Measurements from ENCODE around the gene ATXN3L. TPM values are rescaled to one million over a fixed set of nuclear protein-coding genes. Genes with fewer than 3 reads are reported as not detected.

ATXN3L gene
- total RNA-seq (not detected), polyA plus RNA-seq (not detected)
- long read RNA-seq, donor 1, result 0 reads
- long read RNA-seq, donor 2, result 0 reads

DNA sequence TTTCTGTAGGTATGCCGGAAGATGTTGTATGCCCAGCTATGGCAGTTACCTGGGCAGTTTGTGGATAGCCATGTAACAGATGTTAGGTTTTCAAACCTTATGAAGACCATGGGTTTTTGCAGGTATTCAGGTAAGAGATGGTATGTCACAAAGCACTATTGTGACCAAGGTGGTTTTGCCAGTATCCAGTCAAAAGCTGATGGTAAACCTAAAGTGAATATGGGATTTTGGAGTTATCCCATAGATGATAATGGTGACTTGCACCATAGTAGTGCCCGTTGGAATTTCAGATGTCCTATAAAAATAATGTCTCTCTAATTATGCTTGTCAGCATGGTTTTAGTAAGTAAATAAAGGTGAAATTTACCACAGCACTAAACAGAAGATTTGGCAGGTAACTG, at the start of gene ATXN3L:
ATXN3L (minus strand) TSS at position 101 of the 400 bp plus-strand sequence. CDS start 119 bp downstream, outside the sequence.
- intact Hi-C loops (cut with DNase I), result no loop called here
- no peak within 1 kb of the TSS for H3K27ac ChIP-seq (ENCODE audit: low read depth in 1 of 2, low read length in 2 of 2)
- H3K9me3 ChIP-seq (ENCODE audit: control insufficient read depth, low read length), result no peaks in the 10 kb centered on the region
- no peaks in the 10 kb centered on the region for H3K36me3 ChIP-seq (ENCODE audit: control insufficient read depth in 1 of 2, insufficient read depth in 2 of 2, low read length in 1 of 2)
- DNase-seq (no peak), ATAC-seq (ENCODE audit: low FRiP score) (no peak)
- no peaks in the 10 kb centered on the region for H3K4me1 ChIP-seq (ENCODE audit: control insufficient read depth in 1 of 2, insufficient read depth in 2 of 2, low read length in 2 of 2)
- WGBS, 2 donors, result 92% methylated on average over 2 of the region's 2 CpGs
- H3K4me3 ChIP-seq (ENCODE audit: low read length in 2 of 2), result no peak within 1 kb of the TSS
- H3K27me3 ChIP-seq (ENCODE audit: control insufficient read depth in 1 of 2, insufficient read depth in 2 of 2, low read length in 1 of 2), result no peaks in the 10 kb centered on the region

DNA sequence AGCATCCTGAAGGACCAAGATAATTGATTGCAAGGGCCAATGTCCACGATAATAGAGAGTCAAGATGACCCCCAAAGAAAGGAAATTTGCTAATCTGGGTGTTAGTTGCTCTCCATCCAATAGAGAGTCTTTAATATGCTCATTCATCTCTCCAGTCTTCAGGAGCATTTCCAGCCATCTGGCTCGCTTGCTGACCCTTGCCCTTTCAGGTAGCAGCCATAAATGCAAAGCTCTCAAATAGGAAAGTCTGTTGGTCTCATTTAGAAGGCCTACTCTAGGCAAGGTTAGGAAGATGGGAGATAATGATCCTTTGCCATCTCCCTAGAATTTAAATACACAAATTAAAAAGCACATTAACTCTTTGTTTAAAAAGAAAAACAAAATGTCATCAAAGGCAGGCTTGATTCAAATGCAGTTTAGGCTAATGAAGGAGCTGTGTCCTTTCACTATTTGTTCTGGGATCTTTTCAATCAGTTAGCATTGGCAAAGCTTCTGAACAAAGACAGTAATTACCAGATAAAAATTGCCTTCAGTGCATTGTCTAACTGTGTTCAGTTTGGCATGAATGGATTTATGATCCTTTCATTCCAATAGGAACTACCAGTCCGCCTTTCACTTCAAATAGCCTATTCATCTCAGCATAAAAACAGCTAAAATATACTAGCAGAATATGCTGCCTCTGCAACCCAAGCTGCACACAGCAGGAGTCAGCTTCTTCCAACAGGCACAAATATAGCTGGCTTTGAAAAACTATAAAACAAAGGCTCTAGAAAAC, 49.6 kb upstream of the ATXN3L start:
- intact Hi-C loops (cut with DNase I), result loop anchor here in 1 of 2 donors (10.0 kb wide), 2 partner anchors 105 to 395 kb away; partner anchors contain the start of gene TMSB4X

DNA sequence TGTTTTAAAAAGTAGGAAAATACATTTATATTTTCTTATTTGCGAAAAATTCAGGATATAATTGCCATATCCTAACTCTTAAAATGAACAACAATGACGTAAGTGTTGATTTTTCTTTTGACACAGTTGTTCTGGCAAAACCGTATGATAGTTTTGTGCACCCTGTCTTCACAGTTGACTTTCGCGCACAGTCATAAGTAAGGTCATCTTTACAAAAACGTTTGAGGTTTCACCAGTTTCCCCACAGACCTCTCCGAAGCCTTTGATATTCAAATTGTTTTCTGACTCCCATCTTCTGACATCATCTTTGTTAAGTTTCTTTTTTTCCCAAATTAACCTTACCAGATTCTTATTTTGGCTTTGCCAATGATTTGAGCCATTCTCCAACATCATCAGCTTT, 48.1 kb upstream of the ATXN3L start:
- ATAC-seq (ENCODE audit: low FRiP score), result no peak
- Histone ChIP-seq H3K4me3 (ENCODE audit: low read length in 2 of 2) (no peak overlapping the region), H3K27ac (ENCODE audit: low read depth in 1 of 2, low read length in 2 of 2) (no peak overlapping the region), H3K27me3 (ENCODE audit: control insufficient read depth in 1 of 2, insufficient read depth in 2 of 2, low read length in 1 of 2) (no peaks in the 10 kb centered on the region), H3K4me1 (ENCODE audit: control insufficient read depth in 1 of 2, insufficient read depth in 2 of 2, low read length in 2 of 2) (no peaks in the 10 kb centered on the region), H3K36me3 (ENCODE audit: control insufficient read depth in 1 of 2, insufficient read depth in 2 of 2, low read length in 1 of 2) (no peaks in the 10 kb centered on the region), H3K9me3 (ENCODE audit: control insufficient read depth, low read length) (no peaks in the 10 kb centered on the region)
- WGBS, 2 donors, result 72 to 82% methylated on average over 7 of the region's 7 CpGs
- no peak for DNase-seq
- intact Hi-C loops (cut with DNase I), result no loop called here

More for the DNA sequence above, 49.6 kb upstream of the ATXN3L start:
- Histone ChIP-seq H3K4me1 (ENCODE audit: control insufficient read depth in 1 of 2, insufficient read depth in 2 of 2, low read length in 2 of 2) (no peaks in the 10 kb centered on the region), H3K9me3 (ENCODE audit: control insufficient read depth, low read length) (no peaks in the 10 kb centered on the region), H3K4me3 (ENCODE audit: low read length in 2 of 2) (no peak overlapping the region), H3K27me3 (ENCODE audit: control insufficient read depth in 1 of 2, insufficient read depth in 2 of 2, low read length in 1 of 2) (no peaks in the 10 kb centered on the region), H3K36me3 (ENCODE audit: control insufficient read depth in 1 of 2, insufficient read depth in 2 of 2, low read length in 1 of 2) (no peaks in the 10 kb centered on the region), H3K27ac (ENCODE audit: low read depth in 1 of 2, low read length in 2 of 2) (no peak overlapping the region)
- ATAC-seq (ENCODE audit: low FRiP score) (no peak), DNase-seq (no peak)
- WGBS, 2 donors, result 58 to 85% methylated on average over 3 of the region's 3 CpGs

DNA sequence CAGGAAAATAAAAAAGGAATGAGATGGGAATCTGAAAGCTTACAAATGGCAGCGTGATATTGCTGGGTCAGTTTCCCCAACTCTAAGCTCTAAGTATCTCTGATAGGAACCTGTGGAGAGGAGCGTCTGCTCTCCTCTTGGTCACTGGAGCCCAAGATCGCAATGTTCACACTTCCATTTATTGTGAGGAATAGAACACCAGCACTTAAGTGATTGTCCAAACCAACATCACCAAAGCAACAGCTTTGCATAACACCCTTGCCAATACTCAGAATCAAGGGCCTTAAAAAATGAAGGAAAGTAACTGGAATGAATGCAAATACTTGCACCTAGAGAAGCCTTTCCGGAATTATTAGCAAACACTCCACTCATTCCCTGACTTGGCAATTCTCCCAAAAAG, 46.8 kb upstream of the ATXN3L start:
- H3K27ac ChIP-seq (ENCODE audit: low read depth in 1 of 2, low read length in 2 of 2), result no peak overlapping the region
- ATAC-seq (ENCODE audit: low FRiP score), result no peak
- intact Hi-C loops (cut with DNase I), result no loop called here
- H3K9me3 ChIP-seq (ENCODE audit: control insufficient read depth, low read length), result no peaks in the 10 kb centered on the region
- WGBS, 2 donors, result 89 to 96% methylated on average over 4 of the region's 4 CpGs
- no peak for DNase-seq
- H3K36me3 ChIP-seq (ENCODE audit: control insufficient read depth in 1 of 2, insufficient read depth in 2 of 2, low read length in 1 of 2), result no peaks in the 10 kb centered on the region
- no peaks in the 10 kb centered on the region for H3K27me3 ChIP-seq (ENCODE audit: control insufficient read depth in 1 of 2, insufficient read depth in 2 of 2, low read length in 1 of 2)
- no peak overlapping the region for H3K4me3 ChIP-seq (ENCODE audit: low read length in 2 of 2)
- H3K4me1 ChIP-seq (ENCODE audit: control insufficient read depth in 1 of 2, insufficient read depth in 2 of 2, low read length in 2 of 2), result no peaks in the 10 kb centered on the region

DNA sequence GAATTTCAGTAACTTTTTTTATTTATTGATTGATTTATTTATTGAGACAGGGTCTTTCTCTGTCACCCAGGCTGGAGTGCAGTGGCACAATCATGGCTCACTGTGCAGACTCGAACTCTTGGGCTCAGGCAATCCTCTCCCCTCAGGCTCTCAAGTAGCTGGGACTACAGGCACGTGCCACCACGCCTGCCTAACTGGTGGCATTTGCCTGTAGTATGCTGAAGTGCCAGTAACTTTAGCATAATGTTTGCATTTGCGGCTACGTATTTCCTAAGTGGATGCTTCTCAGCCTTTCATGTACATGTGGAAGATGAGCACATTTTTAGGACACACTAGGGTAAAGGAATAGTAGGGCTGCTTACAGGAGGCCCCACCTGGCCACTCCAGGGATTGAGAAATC, 45.3 kb upstream of the ATXN3L start:
- no peaks in the 10 kb centered on the region for H3K36me3 ChIP-seq (ENCODE audit: control insufficient read depth in 1 of 2, insufficient read depth in 2 of 2, low read length in 1 of 2)
- no peaks in the 10 kb centered on the region for H3K4me1 ChIP-seq (ENCODE audit: control insufficient read depth in 1 of 2, insufficient read depth in 2 of 2, low read length in 2 of 2)
- H3K4me3 ChIP-seq (ENCODE audit: low read length in 2 of 2), result no peak overlapping the region
- H3K9me3 ChIP-seq (ENCODE audit: control insufficient read depth, low read length), result no peaks in the 10 kb centered on the region
- no peaks in the 10 kb centered on the region for H3K27me3 ChIP-seq (ENCODE audit: control insufficient read depth in 1 of 2, insufficient read depth in 2 of 2, low read length in 1 of 2)
- ATAC-seq (ENCODE audit: low FRiP score) (no peak), DNase-seq (no peak)
- intact Hi-C loops (cut with DNase I), result no loop called here
- H3K27ac ChIP-seq (ENCODE audit: low read depth in 1 of 2, low read length in 2 of 2), result no peak overlapping the region
- WGBS, 2 donors, result 90 to 97% methylated on average over 5 of the region's 5 CpGs

DNA sequence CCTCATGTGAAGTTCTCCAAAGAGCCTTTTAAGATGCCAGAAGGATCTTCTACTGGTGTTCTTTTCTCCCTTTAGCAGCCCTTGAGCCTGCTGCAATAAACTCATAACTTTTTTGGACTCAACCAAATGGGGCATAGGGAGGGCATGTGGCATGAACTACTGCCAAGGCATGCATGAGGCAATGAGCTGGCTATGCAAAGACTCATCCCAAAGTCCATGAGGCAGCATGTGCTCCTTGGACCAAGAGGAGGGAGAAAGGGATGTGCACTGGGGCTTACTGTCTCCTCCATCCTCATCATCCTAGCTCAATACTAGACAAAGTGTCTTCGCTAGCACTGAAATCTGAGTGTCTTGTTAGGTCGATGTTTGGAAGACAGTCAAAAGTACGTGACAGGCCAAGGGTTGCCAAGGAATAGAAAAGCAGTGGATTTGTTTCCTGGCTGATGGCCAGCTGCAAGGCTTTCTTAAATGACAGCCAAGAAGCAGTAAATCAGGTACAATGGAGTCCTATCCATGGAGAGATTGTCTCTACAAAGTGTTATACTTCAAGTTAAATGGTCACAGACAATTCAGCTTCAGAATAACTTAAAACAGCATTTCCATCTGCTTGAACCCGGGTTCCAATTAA, 44.5 kb upstream of the ATXN3L start:
- no peak overlapping the region for H3K27ac ChIP-seq (ENCODE audit: low read depth in 1 of 2, low read length in 2 of 2)
- H3K36me3 ChIP-seq (ENCODE audit: control insufficient read depth in 1 of 2, insufficient read depth in 2 of 2, low read length in 1 of 2), result no peaks in the 10 kb centered on the region
- ATAC-seq (ENCODE audit: low FRiP score), result no peak
- no peaks in the 10 kb centered on the region for H3K4me1 ChIP-seq (ENCODE audit: control insufficient read depth in 1 of 2, insufficient read depth in 2 of 2, low read length in 2 of 2)
- 43 to 60% methylated on average over 4 of the region's 4 CpGs for WGBS, 2 donors
- DNase-seq, result no peak
- no peak overlapping the region for H3K4me3 ChIP-seq (ENCODE audit: low read length in 2 of 2)
- H3K27me3 ChIP-seq (ENCODE audit: control insufficient read depth in 1 of 2, insufficient read depth in 2 of 2, low read length in 1 of 2), result no peaks in the 10 kb centered on the region
- H3K9me3 ChIP-seq (ENCODE audit: control insufficient read depth, low read length), result no peaks in the 10 kb centered on the region
- intact Hi-C loops (cut with DNase I), result no loop called here

DNA sequence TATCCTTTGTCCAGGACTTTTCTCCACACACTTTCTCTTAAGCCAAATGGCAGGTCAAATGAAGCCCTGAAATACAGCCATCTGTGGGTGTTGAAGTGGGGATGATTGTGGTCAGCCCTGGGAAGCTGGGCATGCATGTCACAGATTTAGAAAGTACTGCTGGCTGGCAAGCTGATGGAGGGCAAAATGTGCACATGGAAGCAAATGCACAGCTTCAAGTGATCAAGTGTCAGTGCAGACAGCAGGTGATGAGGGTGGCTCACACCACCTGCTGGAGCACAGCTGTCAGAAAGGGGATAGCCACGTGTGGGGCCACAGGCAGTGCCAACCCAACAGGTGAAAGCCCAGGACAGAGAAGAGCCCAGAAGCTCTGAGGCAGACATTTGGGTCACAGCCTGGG, 40.3 kb upstream of the ATXN3L start:
- H3K4me3 ChIP-seq (ENCODE audit: low read length in 2 of 2), result no peak overlapping the region
- WGBS, 2 donors, result 32 to 73% methylated on average over 1 of the region's 1 CpG
- intact Hi-C loops (cut with DNase I), result no loop called here
- no peak for ATAC-seq (ENCODE audit: low FRiP score)
- no peak overlapping the region for H3K27ac ChIP-seq (ENCODE audit: low read depth in 1 of 2, low read length in 2 of 2)
- H3K27me3 ChIP-seq (ENCODE audit: control insufficient read depth in 1 of 2, insufficient read depth in 2 of 2, low read length in 1 of 2), result no peaks in the 10 kb centered on the region
- H3K9me3 ChIP-seq (ENCODE audit: control insufficient read depth, low read length), result no peaks in the 10 kb centered on the region
- no peaks in the 10 kb centered on the region for H3K36me3 ChIP-seq (ENCODE audit: control insufficient read depth in 1 of 2, insufficient read depth in 2 of 2, low read length in 1 of 2)
- no peak for DNase-seq
- no peaks in the 10 kb centered on the region for H3K4me1 ChIP-seq (ENCODE audit: control insufficient read depth in 1 of 2, insufficient read depth in 2 of 2, low read length in 2 of 2)

DNA sequence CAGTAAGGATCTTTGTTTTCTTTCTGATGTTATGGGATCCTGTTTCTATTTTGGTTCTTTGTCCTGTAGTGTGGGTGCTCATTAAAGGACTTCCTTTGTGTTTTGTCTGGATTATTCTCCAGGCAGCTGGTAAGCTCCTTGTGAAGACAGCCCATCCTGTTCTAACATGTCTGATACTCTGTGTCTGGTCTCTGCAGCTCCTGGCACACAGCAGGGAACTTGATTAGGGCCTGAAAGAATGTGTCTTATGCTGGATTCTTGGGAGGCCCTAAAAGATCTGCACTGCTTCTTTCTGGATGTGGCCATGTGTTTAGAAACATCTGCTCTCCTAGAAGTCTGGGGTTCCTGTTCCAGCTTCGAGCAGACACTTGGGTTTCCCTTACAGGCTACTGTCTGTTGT, 38.1 kb upstream of the ATXN3L start:
- Histone ChIP-seq H3K27me3 (ENCODE audit: control insufficient read depth in 1 of 2, insufficient read depth in 2 of 2, low read length in 1 of 2) (no peaks in the 10 kb centered on the region), H3K9me3 (ENCODE audit: control insufficient read depth, low read length) (no peaks in the 10 kb centered on the region), H3K4me3 (ENCODE audit: low read length in 2 of 2) (no peak overlapping the region), H3K4me1 (ENCODE audit: control insufficient read depth in 1 of 2, insufficient read depth in 2 of 2, low read length in 2 of 2) (no peaks in the 10 kb centered on the region), H3K36me3 (ENCODE audit: control insufficient read depth in 1 of 2, insufficient read depth in 2 of 2, low read length in 1 of 2) (no peaks in the 10 kb centered on the region), H3K27ac (ENCODE audit: low read depth in 1 of 2, low read length in 2 of 2) (no peak overlapping the region)
- no peak for ATAC-seq (ENCODE audit: low FRiP score)
- no peak for DNase-seq
- intact Hi-C loops (cut with DNase I), result no loop called here
- WGBS, 2 donors, result 25 to 32% methylated on average over 1 of the region's 1 CpG

DNA sequence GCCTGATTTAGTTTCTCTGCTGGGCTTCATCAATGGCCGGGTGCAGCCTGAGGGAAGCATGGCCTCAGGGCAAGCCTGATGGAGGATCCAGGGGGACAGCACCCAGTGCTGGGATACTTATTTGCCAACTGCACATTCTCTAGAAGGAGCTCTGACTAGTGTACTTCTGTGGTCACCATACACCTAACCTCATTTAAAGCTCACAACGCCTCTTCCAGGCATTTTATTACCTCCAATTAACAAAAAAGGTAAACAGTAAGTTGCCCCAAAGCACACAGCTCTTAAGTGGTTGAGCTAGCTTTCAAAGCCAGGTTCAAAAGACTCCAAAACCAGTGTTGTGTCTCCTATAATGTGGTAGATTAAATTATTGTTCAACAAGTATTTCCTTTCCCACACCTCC, 26.8 kb upstream of the ATXN3L start:
- no peaks in the 10 kb centered on the region for H3K27me3 ChIP-seq (ENCODE audit: control insufficient read depth in 1 of 2, insufficient read depth in 2 of 2, low read length in 1 of 2)
- DNase-seq (no peak), ATAC-seq (ENCODE audit: low FRiP score) (no peak)
- H3K4me3 ChIP-seq (ENCODE audit: low read length in 2 of 2), result no peak overlapping the region
- intact Hi-C loops (cut with DNase I), result no loop called here
- H3K36me3 ChIP-seq (ENCODE audit: control insufficient read depth in 1 of 2, insufficient read depth in 2 of 2, low read length in 1 of 2), result no peaks in the 10 kb centered on the region
- H3K9me3 ChIP-seq (ENCODE audit: control insufficient read depth, low read length), result no peaks in the 10 kb centered on the region
- H3K4me1 ChIP-seq (ENCODE audit: control insufficient read depth in 1 of 2, insufficient read depth in 2 of 2, low read length in 2 of 2), result no peaks in the 10 kb centered on the region
- no peak overlapping the region for H3K27ac ChIP-seq (ENCODE audit: low read depth in 1 of 2, low read length in 2 of 2)
- 82 to 93% methylated on average over 2 of the region's 2 CpGs for WGBS, 2 donors

Data from aorta (tissue), 5 donors.